Loucy (cell line): Measurements from ENCODE around the gene VTN.

Experiments
- H2AFZ ChIP-seq: fragments of 200-600 bp; sonication (generic); 2 replicates; pipeline ENCODE4 v1.6.0; 2016; ENCODE audit warnings: antibody characterized with exemption, mild to moderate bottlenecking, low read length, moderate library complexity
- H3F3A ChIP-seq: fragments of 200-600 bp; 2 replicates; pipeline ENCODE4 v1.6.0; 2016; ENCODE audit warnings: antibody characterized with exemption, low read depth, mild to moderate bottlenecking
- H3K27me3 ChIP-seq: fragments of 200-600 bp; sonication (generic); 2 replicates; pipeline ENCODE4 v1.6.1; 2014; ENCODE audit warnings: low read length, mild to moderate bottlenecking; ENCODE audit not compliant: insufficient read depth, poor library complexity, severe bottlenecking
- H3K36me3 ChIP-seq: fragments of 200-600 bp; sonication (generic); 2 replicates; pipeline ENCODE4 v1.6.1; 2016; ENCODE audit warnings: low read length; ENCODE audit not compliant: insufficient read depth
- H3K4me1 ChIP-seq: fragments of 200-600 bp; sonication (generic); 2 replicates; pipeline ENCODE4 v1.5.1; 2014; ENCODE audit warnings: low read length, mild to moderate bottlenecking; ENCODE audit not compliant: insufficient read depth, poor library complexity, severe bottlenecking
- H3K4me2 ChIP-seq: fragments of 200-600 bp; sonication (generic); 2 replicates; pipeline ENCODE4 v1.6.0; 2014; ENCODE audit warnings: antibody characterized with exemption, low read length, low read depth, mild to moderate bottlenecking; ENCODE audit not compliant: poor library complexity, severe bottlenecking
- H3K4me3 ChIP-seq: fragments of 200-600 bp; sonication (generic); 2 replicates; pipeline ENCODE4 v1.5.1; 2014; ENCODE audit warnings: low read length, mild to moderate bottlenecking, mixed read lengths; ENCODE audit not compliant: poor library complexity, severe bottlenecking
- H3K79me2 ChIP-seq: fragments of 200-600 bp; sonication (generic); 2 replicates; pipeline ENCODE4 v1.6.1; 2014; ENCODE audit warnings: low read length; ENCODE audit not compliant: insufficient read depth
- H3K9ac ChIP-seq: fragments of 200-600 bp; sonication (generic); 2 replicates; pipeline ENCODE4 v1.6.0; 2014; ENCODE audit warnings: mild to moderate bottlenecking, low read depth, low read length, moderate library complexity; ENCODE audit not compliant: poor library complexity, severe bottlenecking
- H3K9me2 ChIP-seq: fragments of 200-600 bp; sonication (generic); replicated peaks from 2 replicates; pipeline ENCODE4 v1.6.1; 2016; ENCODE audit warnings: low read depth, low read length, mixed read lengths
- H3K9me3 ChIP-seq: fragments of 200-600 bp; sonication (generic); 2 replicates; pipeline ENCODE4 v1.6.1; 2014; ENCODE audit warnings: mild to moderate bottlenecking, antibody characterized with exemption, low read length, low read depth; ENCODE audit not compliant: insufficient read depth
- H4K20me1 ChIP-seq: fragments of 200-600 bp; sonication (generic); 2 replicates; pipeline ENCODE4 v1.6.0; 2014; ENCODE audit warnings: antibody characterized with exemption, low read length, mild to moderate bottlenecking; ENCODE audit not compliant: insufficient read depth, poor library complexity, severe bottlenecking
- CTCF ChIP-seq: fragments of 200-600 bp; sonication (generic); conservative IDR thresholded peaks from 2 replicates; pipeline ENCODE4 v1.5.1; 2014; ENCODE audit warnings: mild to moderate bottlenecking, antibody characterized with exemption, low read length
- EZH2phosphoT487 ChIP-seq: fragments of 200-600 bp; IDR thresholded peaks from 2 replicates; pipeline ENCODE4 v1.6.1; 2018; ENCODE audit warnings: antibody characterized with exemption, mild to moderate bottlenecking, moderate library complexity, borderline replicate concordance

The VTN gene

GRCh38 chr17:28394337-28395116, 24.4 kb upstream of the VTN start:
- Histone ChIP-seq H4K20me1 (no peaks in the 10 kb centered on the region), H3F3A (no peaks in the 10 kb centered on the region), H3K27me3 (no peaks in the 10 kb centered on the region), H3K9me2 (no peaks in the 10 kb centered on the region), H3K4me3 (no peak overlapping the region), H3K9ac (no peak overlapping the region), H2AFZ (no peak overlapping the region), H3K9me3 (no peaks in the 10 kb centered on the region), H3K36me3 (no peaks in the 10 kb centered on the region), H3K4me2 (no peak overlapping the region), H3K79me2 (no peaks in the 10 kb centered on the region), H3K4me1 (no peaks in the 10 kb centered on the region)
- TF ChIP-seq EZH2phosphoT487 (no peak), CTCF (no peak)

GRCh38 chr17:28392491-28392890, 22.4 kb upstream of the VTN start:
- no peak overlapping the region for H2AFZ ChIP-seq
- H3K4me3 ChIP-seq = no peak overlapping the region
- no peaks in the 10 kb centered on the region for H3K79me2 ChIP-seq
- H3F3A ChIP-seq = no peaks in the 10 kb centered on the region
- no peaks in the 10 kb centered on the region for H3K27me3 ChIP-seq
- H4K20me1 ChIP-seq = no peaks in the 10 kb centered on the region
- no peaks in the 10 kb centered on the region for H3K9me3 ChIP-seq
- TF ChIP-seq CTCF (no peak), EZH2phosphoT487 (no peak)
- no peaks in the 10 kb centered on the region for H3K4me1 ChIP-seq
- H3K9me2 ChIP-seq = no peaks in the 10 kb centered on the region
- H3K36me3 ChIP-seq = no peaks in the 10 kb centered on the region
- no peak overlapping the region for H3K4me2 ChIP-seq
- H3K9ac ChIP-seq = no peak overlapping the region

- Histone ChIP-seq H3F3A (no peaks in the 10 kb centered on the region), H3K27me3 (no peaks in the 10 kb centered on the region), H4K20me1 (no peaks in the 10 kb centered on the region), H3K9me2 (no peaks in the 10 kb centered on the region), H3K4me1 (no peaks in the 10 kb centered on the region), H3K4me2 (no peak overlapping the region), H3K9me3 (no peaks in the 10 kb centered on the region), H3K79me2 (no peaks in the 10 kb centered on the region), H2AFZ (no peak overlapping the region), H3K36me3 (no peaks in the 10 kb centered on the region), H3K9ac (no peak overlapping the region), H3K4me3 (no peak overlapping the region)
- no peak for TF ChIP-seq CTCF
- no peak for TF ChIP-seq EZH2phosphoT487
These were observed 21.3 kb upstream of the VTN start for GRCh38 chr17:28391401-28391800.
